ENCODE measurements around the gene SCUBE1.

The SCUBE1 gene

GRCh38 chr22:43317239-43317638, 25.9 kb downstream of the SCUBE1 start:
- H3K4me3 ChIP-seq (ENCODE audit: low read depth, low read length) = no peak overlapping the region
- no peak for TF ChIP-seq CTCF (IDR thresholded peaks at IDR 0.05; ENCODE audit: low read depth, low read length)

GRCh38 chr22:43315687-43316217, 27.4 kb downstream of the SCUBE1 start:
- TF ChIP-seq CTCF (IDR thresholded peaks at IDR 0.05; ENCODE audit: low read depth, low read length) = no peak

GRCh38 chr22:43314611-43315010, 28.6 kb downstream of the SCUBE1 start:
- no peak for TF ChIP-seq CTCF (IDR thresholded peaks at IDR 0.05; ENCODE audit: low read depth, low read length)
- no peak overlapping the region for H3K4me3 ChIP-seq (ENCODE audit: low read depth, low read length)

More at GRCh38 chr22:43315687-43316217, 27.4 kb downstream of the SCUBE1 start:
- no peak overlapping the region for H3K4me3 ChIP-seq (ENCODE audit: low read depth, low read length)

- no peak for TF ChIP-seq CTCF (IDR thresholded peaks at IDR 0.05; ENCODE audit: low read depth, low read length)
- H3K4me3 ChIP-seq (ENCODE audit: low read depth, low read length) = no peak overlapping the region
Measured at GRCh38 chr22:43313890-43314474, 29.2 kb downstream of the SCUBE1 start.

- H3K4me3 ChIP-seq (ENCODE audit: low read depth, low read length) = no peak overlapping the region
- TF ChIP-seq CTCF (IDR thresholded peaks at IDR 0.05; ENCODE audit: low read depth, low read length) = no peak
Measured at GRCh38 chr22:43313244-43313889, 29.8 kb downstream of the SCUBE1 start.

GRCh38 chr22:43312608-43313007, 30.6 kb downstream of the SCUBE1 start:
- TF ChIP-seq CTCF (IDR thresholded peaks at IDR 0.05; ENCODE audit: low read depth, low read length) = no peak

GRCh38 chr22:43310798-43311197, 32.4 kb downstream of the SCUBE1 start:
- no peak for TF ChIP-seq CTCF (IDR thresholded peaks at IDR 0.05; ENCODE audit: low read depth, low read length)

More at GRCh38 chr22:43312608-43313007, 30.6 kb downstream of the SCUBE1 start:
- H3K4me3 ChIP-seq (ENCODE audit: low read depth, low read length) = no peak overlapping the region

More at GRCh38 chr22:43310798-43311197, 32.4 kb downstream of the SCUBE1 start:
- no peak overlapping the region for H3K4me3 ChIP-seq (ENCODE audit: low read depth, low read length)
